Astrocyte of the cerebellum (primary cell): ENCODE measurements around the gene GGNBP2.
"Not testable (repeated sequence)": the region's sequence is repeated elsewhere in the genome, so short reads cannot be mapped to it uniquely, and the experiment has no call there.

ENCODE experiments used
- DNase-seq: peaks from one replicate; pipeline ENCODE4 v3.0.0-alpha.2; 2011; ENCODE audit warnings: low read depth
- H3K4me3 ChIP-seq: 2 replicates; pipeline ENCODE4 v1.5.1; 2011; ENCODE audit warnings: mild to moderate bottlenecking, low read depth, low read length, moderate library complexity
- in situ Hi-C: cut with HindIII; loops from 2 replicates; pipeline ENCODE4 v1.10.0; 2017; ENCODE audit warnings: low sequenced_read_pairs
- TF ChIP-seq, protein P1 (sequence below): IDR thresholded peaks from 2 replicates; pipeline ENCODE4 v1.5.1; 2012; ENCODE audit warnings: low read length, low read depth, moderate library complexity, mild to moderate bottlenecking; ENCODE audit errors: missing control alignments

Gene GGNBP2

DNA sequence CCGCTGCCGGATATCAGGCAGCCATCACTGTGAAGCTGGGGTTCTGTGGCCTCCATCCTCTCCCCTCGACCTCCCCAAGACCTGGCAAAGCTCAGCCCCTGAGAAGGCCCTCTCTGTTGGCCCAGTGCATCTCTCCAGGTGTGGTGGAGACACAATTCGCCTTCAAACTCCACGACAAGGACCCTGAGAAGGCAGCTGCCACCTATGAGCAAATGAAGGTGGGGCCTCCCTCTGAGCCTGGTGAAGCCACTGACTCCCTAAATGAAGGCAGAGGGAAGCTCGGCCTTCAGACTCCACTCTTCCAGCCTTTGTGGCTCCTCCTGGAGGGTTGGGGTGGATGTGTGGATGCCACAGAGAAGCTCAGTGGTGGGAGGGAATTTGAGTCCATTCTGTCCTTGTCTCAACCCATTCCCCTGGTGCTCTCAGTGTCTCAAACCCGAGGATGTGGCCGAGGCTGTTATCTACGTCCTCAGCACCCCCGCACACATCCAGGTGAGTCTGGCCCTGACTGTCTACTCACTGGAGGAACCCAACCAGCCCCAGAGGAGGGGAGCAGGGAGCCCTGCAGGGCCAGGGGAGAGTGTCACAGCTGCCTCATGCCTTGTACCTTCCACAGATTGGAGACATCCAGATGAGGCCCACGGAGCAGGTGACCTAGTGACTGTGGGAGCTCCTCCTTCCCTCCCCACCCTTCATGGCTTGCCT lies 55.0 kb downstream of the GGNBP2 start:
- TF ChIP-seq, protein P1, sequence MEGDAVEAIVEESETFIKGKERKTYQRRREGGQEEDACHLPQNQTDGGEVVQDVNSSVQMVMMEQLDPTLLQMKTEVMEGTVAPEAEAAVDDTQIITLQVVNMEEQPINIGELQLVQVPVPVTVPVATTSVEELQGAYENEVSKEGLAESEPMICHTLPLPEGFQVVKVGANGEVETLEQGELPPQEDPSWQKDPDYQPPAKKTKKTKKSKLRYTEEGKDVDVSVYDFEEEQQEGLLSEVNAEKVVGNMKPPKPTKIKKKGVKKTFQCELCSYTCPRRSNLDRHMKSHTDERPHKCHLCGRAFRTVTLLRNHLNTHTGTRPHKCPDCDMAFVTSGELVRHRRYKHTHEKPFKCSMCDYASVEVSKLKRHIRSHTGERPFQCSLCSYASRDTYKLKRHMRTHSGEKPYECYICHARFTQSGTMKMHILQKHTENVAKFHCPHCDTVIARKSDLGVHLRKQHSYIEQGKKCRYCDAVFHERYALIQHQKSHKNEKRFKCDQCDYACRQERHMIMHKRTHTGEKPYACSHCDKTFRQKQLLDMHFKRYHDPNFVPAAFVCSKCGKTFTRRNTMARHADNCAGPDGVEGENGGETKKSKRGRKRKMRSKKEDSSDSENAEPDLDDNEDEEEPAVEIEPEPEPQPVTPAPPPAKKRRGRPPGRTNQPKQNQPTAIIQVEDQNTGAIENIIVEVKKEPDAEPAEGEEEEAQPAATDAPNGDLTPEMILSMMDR = no peak
- no peak for DNase-seq
- in situ Hi-C loops = no loop called here
- no peak overlapping the region for H3K4me3 ChIP-seq

DNA sequence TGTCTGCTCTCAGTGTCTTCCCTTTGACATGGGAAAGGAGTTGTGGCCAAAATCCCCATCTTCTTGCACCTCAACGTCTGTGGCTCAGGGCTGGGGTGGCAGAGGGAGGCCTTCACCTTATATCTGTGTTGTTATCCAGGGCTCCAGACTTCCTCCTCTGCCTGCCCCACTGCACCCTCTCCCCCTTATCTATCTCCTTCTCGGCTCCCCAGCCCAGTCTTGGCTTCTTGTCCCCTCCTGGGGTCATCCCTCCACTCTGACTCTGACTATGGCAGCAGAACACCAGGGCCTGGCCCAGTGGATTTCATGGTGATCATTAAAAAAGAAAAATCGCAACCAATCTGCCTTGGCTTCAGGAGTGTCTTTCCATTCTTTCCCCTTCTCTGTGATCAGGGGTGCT lies 55.7 kb downstream of the GGNBP2 start:
- TF ChIP-seq, protein P1 = no peak
- no peak overlapping the region for H3K4me3 ChIP-seq
- DNase-seq = no peak
- in situ Hi-C loops = no loop called here

DNA sequence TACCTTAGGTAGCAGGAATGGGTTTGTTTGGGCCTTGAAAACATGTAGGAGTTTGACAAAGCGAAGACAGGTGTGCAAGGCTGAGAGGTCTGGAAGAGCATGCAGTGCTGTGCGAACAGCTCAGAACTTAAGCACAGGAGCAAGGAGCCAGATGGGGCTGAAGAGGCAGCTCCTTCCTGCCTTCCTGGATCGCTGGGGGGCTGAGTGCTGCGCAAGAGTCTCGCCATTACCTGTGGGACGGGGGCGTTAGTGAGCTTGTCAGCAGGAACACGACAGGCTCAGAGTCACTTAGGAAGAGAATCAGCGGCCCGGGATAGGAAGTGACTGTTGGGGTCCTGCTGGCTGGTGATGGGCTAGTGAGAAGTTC lies 56.2 kb downstream of the GGNBP2 start:
- peak overlapping the region; percentile 94 for H3K4me3 ChIP-seq
- TF ChIP-seq, protein P1 = no peak
- DNase-seq = no peak
- in situ Hi-C loops = no loop called here

DNA sequence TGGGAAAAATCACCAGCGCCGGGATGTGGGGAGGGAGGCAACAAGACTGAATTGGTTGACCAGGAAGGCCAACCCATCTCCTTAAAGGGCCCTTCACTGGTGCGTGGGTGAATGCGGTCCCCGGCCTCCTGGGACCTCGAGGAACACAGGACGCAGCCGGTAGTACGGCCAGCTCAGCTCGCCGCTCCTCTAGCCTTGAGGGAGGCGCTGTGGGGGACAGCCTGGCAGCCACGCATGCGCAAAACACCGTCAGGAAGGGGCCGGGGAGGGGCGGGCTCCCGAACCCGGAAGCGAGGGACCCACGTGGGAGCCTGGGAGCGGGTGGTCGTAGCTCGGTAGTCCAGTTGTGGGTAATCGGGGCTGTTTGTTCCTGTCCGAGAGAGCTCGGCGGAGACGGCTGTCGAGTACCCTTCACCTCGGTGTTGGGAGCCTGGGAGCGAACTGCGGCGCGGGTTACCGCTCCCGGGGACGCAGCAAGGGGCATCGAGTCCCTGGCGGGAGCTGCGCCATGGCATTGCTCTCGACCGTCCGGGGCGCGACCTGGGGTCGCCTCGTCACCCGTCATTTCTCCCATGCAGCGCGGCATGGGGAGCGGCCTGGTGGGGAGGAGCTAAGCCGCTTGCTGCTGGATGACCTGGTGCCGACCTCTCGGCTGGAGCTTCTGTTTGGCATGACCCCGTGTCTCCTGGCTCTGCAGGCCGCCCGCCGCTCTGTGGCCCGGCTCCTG lies 56.7 kb downstream of the GGNBP2 start, which contains the start of gene MRM1:
TSS of gene MRM1 (plus strand) at position 281 of the 727 bp plus-strand sequence. CDS start at position 509, 228 bp downstream.
- DNase-seq = peak; percentile 58
- TF ChIP-seq, protein P1 = no peak
- in situ Hi-C loops = no loop called here
- H3K4me3 ChIP-seq = peak within 1 kb of the TSS; percentile 94

DNA sequence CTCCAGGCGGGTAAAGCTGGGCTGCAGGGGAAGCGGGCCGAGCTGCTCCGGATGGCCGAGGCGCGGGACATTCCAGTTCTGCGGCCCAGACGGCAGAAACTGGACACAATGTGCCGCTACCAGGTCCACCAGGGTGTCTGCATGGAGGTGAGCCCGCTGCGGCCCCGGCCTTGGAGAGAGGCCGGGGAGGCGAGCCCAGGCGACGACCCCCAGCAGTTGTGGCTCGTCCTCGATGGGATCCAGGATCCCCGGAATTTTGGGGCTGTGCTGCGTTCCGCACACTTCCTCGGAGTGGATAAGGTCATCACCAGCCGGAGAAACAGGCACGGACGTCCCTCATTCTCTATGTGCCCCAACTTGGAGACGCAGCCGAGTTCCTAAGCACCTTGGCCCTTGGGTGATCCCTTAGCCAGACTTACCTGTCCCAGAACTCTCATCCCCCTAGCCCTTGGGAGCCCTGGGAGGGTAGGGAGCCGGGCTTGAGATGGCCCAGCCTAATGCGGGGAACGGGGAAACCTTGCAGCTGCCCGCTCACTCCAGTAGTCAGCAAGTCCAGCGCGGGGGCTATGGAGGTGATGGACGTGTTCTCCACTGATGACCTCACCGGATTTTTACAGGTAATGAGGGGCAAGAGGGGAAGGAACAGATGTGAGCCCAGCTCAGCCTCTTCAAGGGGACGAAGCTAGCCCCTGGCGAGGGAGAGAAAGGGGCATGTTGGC lies 57.5 kb downstream of the GGNBP2 start:
- in situ Hi-C loops = no loop called here
- TF ChIP-seq, protein P1 = no peak
- peak overlapping the region; percentile 94 for H3K4me3 ChIP-seq
- no peak for DNase-seq

DNA sequence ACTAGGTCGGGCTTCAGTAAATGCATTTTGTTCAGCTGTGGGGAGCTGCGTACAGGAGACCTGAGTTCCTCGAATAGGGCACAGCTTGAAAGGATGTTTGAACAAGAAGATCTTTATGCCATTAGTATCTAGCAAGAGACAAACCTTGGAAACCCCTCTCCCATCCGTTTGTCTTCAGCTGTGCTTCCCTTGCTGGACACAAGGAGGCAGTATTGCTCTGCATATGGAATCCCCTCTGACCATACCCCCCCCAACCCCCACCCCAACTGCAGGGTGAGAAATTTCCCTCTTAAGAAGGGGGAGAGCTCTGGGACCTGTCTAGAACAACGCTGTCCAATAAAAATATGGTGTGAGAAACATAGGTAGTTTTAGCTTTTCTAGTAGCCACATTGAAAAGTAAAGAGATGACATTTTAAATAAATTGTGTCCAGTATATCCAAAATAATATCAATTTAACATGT lies 58.2 kb downstream of the GGNBP2 start:
- peak overlapping the region; percentile 94 for H3K4me3 ChIP-seq
- peak; percentile 34 for DNase-seq
- in situ Hi-C loops = no loop called here
- TF ChIP-seq, protein P1 = peak; percentile 85

DNA sequence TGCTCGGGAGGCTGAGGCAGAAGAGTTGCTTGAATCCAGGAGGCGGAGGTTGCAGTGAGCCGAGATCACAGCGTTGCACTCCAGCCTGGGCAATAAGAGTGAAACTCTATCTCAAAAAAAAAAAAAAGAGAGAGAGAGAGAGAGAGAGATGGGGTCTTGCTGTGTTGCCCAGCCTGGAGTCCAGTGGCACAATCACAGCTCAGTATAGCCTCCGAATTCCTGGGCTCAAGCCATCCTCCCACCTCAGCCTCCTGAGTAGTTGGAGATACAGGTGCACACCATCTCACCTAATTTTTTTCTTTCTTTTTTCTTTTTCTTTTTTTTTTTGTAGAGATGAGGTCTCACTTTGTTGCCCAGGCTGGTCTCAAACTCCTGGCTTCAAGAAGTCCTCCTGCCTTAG lies 60.3 kb downstream of the GGNBP2 start:
- DNase-seq, in situ Hi-C loops, H3K4me3 ChIP-seq: not testable (repeated sequence)
